DMS153 treated with DMSO at 0.1 percent for 48 hours (cell line): ENCODE data around the gene XKR3.
"Not testable (repeated sequence)": the region's sequence is repeated elsewhere in the genome, so short reads cannot be mapped to it uniquely, and the experiment has no call there.

ENCODE experiments used
- DNase-seq: peaks from one replicate; lab custom pipeline; 2025; ENCODE audit not compliant: unreplicated experiment; lab: John Stamatoyannopoulos, UW

Gene XKR3

GRCh38 chr22:16824716-16825687 lies at the start of gene XKR3:
XKR3 (minus strand) TSS chr22:16825411; CDS start chr22:16808073, 17,338 bp downstream.
- no peak for DNase-seq

- not testable (repeated sequence) for DNase-seq
Measured at GRCh38 chr22:16869640-16870039, 44.4 kb upstream of the XKR3 start.

GRCh38 chr22:16866167-16866566 lies 41.0 kb upstream of the XKR3 start:
- no peak for DNase-seq

GRCh38 chr22:16856851-16857250 lies 31.6 kb upstream of the XKR3 start:
- not testable (repeated sequence) for DNase-seq

- no peak for DNase-seq
Measured at GRCh38 chr22:16854631-16855030, 29.4 kb upstream of the XKR3 start.

- not testable (repeated sequence) for DNase-seq
Measured at GRCh38 chr22:16851268-16851996, 26.2 kb upstream of the XKR3 start.

- no peak for DNase-seq
Measured at GRCh38 chr22:16847271-16847670, 22.1 kb upstream of the XKR3 start.

GRCh38 chr22:16845881-16846280 lies 20.7 kb upstream of the XKR3 start:
- DNase-seq = no peak

- DNase-seq = no peak
Measured at GRCh38 chr22:16845465-16845864, 20.3 kb upstream of the XKR3 start.

- DNase-seq = no peak
Measured at GRCh38 chr22:16844529-16844928, 19.3 kb upstream of the XKR3 start.

GRCh38 chr22:16838073-16838472 lies 12.9 kb upstream of the XKR3 start:
- no peak for DNase-seq

- DNase-seq = no peak
Measured at GRCh38 chr22:16834971-16835370, 9.8 kb upstream of the XKR3 start.

- DNase-seq = no peak
Measured at GRCh38 chr22:16831257-16831656, 6.0 kb upstream of the XKR3 start.

- no peak for DNase-seq
Measured at GRCh38 chr22:16829985-16830384, 4.8 kb upstream of the XKR3 start.

- DNase-seq = no peak
Measured at GRCh38 chr22:16828876-16829275, 3.7 kb upstream of the XKR3 start.

- DNase-seq = no peak
Measured at GRCh38 chr22:16827506-16827905, 2.3 kb upstream of the XKR3 start.

GRCh38 chr22:16819249-16819648 lies 6.0 kb downstream of the XKR3 start:
- no peak for DNase-seq

GRCh38 chr22:16818538-16818937 lies 6.7 kb downstream of the XKR3 start:
- DNase-seq = no peak

- DNase-seq = no peak
Measured at GRCh38 chr22:16815073-16815472, 10.1 kb downstream of the XKR3 start.

GRCh38 chr22:16810188-16810802 lies 14.9 kb downstream of the XKR3 start:
- no peak for DNase-seq

- no peak for DNase-seq
Measured at GRCh38 chr22:16808744-16809143, 16.5 kb downstream of the XKR3 start.

- DNase-seq = no peak
Measured at GRCh38 chr22:16807109-16807508, 18.1 kb downstream of the XKR3 start.
